Esophagus (tissue), 2 donors: Measurements from ENCODE around the gene NAP1L2. TPM values are rescaled to one million over a fixed set of nuclear protein-coding genes. Genes with fewer than 3 reads are reported as not detected.

Source experiments
- polyA plus RNA-seq, 2 donors: library from polyadenylated mRNA; stranded (reverse); fragments of 200-250 nt; gene quantifications; one replicate each; pipeline ENCODE4 v1.2.3, GENCODE V29; 2013
- donor health status: healthy with polysubstance abuse.
- donor health status: Bipolar disorder and iron deficiency.

The NAP1L2 gene
- polyA plus RNA-seq, 2 donors = 1.0 to 1.4 TPM

Other genes starting within 250 kb of the NAP1L2 start
- not detected for gene PABPC1L2B, start 211.9 kb downstream of the NAP1L2 start, polyA plus RNA-seq
- not detected for gene PABPC1L2A, start 135.3 kb downstream of the NAP1L2 start, polyA plus RNA-seq
- not detected for gene CDX4, start 232.2 kb upstream of the NAP1L2 start, polyA plus RNA-seq